Body of pancreas (tissue), 4 donors: ENCODE data around the gene FOXN4.

Experiments used
- POLR2A ChIP-seq, 3 donors: fragments of 450-650 bp; IDR thresholded peaks; one replicate each; pipeline ENCODE4 v1.6.1; 2016; ENCODE audit warnings: antibody characterized with exemption in 3 of 3, mild to moderate bottlenecking in 2 of 3
- TF ChIP-seq, protein P1 (sequence below), 7 experiments: fragments of 450-650 bp in 4 of 7; fragments of 200-600 bp in 3 of 7; sonication (generic) in 3 of 7; IDR thresholded peaks; one replicate each; pipeline ENCODE4 v1.5.1; 2016 to 2019; ENCODE audit warnings: antibody characterized with exemption in 7 of 7

DNA sequence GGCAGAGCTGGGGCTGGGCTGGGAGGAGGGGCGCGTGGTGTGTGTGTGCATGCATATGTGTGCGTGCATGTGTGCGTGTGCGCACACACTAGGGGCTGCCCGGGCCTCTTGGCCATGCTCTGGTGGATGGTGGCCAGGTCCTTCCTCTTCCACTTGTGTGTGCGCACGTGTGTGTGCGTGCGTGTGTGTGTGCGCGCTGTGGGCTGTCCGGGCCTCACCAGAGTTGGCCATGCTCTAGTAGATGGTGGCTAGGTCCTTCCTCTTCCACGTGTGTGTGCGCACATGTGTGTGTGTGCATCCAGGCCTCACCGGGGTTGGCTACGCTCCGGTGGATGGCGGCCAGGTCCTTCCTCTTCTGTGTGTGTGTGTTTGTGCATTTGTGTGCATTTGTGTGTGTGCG is 24.7 kb downstream of the FOXN4 start:
- no peak for TF ChIP-seq POLR2A (IDR thresholded peaks at IDR 0.05)
- TF ChIP-seq, protein P1, sequence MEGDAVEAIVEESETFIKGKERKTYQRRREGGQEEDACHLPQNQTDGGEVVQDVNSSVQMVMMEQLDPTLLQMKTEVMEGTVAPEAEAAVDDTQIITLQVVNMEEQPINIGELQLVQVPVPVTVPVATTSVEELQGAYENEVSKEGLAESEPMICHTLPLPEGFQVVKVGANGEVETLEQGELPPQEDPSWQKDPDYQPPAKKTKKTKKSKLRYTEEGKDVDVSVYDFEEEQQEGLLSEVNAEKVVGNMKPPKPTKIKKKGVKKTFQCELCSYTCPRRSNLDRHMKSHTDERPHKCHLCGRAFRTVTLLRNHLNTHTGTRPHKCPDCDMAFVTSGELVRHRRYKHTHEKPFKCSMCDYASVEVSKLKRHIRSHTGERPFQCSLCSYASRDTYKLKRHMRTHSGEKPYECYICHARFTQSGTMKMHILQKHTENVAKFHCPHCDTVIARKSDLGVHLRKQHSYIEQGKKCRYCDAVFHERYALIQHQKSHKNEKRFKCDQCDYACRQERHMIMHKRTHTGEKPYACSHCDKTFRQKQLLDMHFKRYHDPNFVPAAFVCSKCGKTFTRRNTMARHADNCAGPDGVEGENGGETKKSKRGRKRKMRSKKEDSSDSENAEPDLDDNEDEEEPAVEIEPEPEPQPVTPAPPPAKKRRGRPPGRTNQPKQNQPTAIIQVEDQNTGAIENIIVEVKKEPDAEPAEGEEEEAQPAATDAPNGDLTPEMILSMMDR (IDR thresholded peaks at IDR 0.05): no peak
